Mesenchymal stem cell (in vitro differentiated cells and primary cell): ENCODE measurements around the gene C4orf51.
A peak's percentile ranks its signal among the peaks of the same experiment; 100 is the strongest.

Experiments
- DNase-seq: peaks from one replicate; pipeline ENCODE4 v3.0.0-alpha.2; 2013
- H2AFZ ChIP-seq: one replicate; pipeline ENCODE4 v1.6.1; 2013; ENCODE audit warnings: low read depth, mild to moderate bottlenecking, control low read depth, inconsistent platforms, low read length, moderate library complexity
- H2AK5ac ChIP-seq: 2 replicates; pipeline ENCODE4 v1.6.1; 2013; ENCODE audit warnings: low read length, moderate library complexity, mild to moderate bottlenecking, inconsistent platforms; ENCODE audit not compliant: severe bottlenecking
- H2BK120ac ChIP-seq: one replicate; pipeline ENCODE4 v1.6.1; 2013; ENCODE audit warnings: low read depth, mild to moderate bottlenecking, inconsistent platforms, low read length, moderate library complexity
- H2BK12ac ChIP-seq, 2 experiments: one replicate each; pipeline ENCODE4 v1.6.1; 2013; ENCODE audit warnings: inconsistent platforms in 2 of 2, low read length in 2 of 2, mild to moderate bottlenecking in 2 of 2, moderate library complexity in 2 of 2, control low read depth in 1 of 2
- H2BK15ac ChIP-seq: one replicate; pipeline ENCODE4 v1.6.1; 2013; ENCODE audit warnings: mild to moderate bottlenecking, low read depth, inconsistent platforms; ENCODE audit not compliant: poor library complexity, severe bottlenecking
- H2BK5ac ChIP-seq: 2 replicates; pipeline ENCODE4 v1.6.1; 2013; ENCODE audit warnings: low read depth, mild to moderate bottlenecking, low read length, control low read depth, inconsistent platforms; ENCODE audit not compliant: poor library complexity, severe bottlenecking
- H3K14ac ChIP-seq, 2 experiments: one replicate each; pipeline ENCODE4 v1.6.1; 2013; ENCODE audit warnings: inconsistent platforms in 2 of 2, low read length in 2 of 2, control low read depth in 1 of 2, mild to moderate bottlenecking in 1 of 2, moderate library complexity in 1 of 2
- H3K18ac ChIP-seq, 2 experiments: one replicate each; pipeline ENCODE4 v1.6.1; 2013; ENCODE audit warnings: inconsistent platforms in 2 of 2, low read length in 2 of 2, control low read depth in 1 of 2, low read depth in 1 of 2, mild to moderate bottlenecking in 1 of 2
- H3K23ac ChIP-seq, 2 experiments: one replicate each; pipeline ENCODE4 v1.6.1; 2013; ENCODE audit warnings: inconsistent platforms in 2 of 2, low read length in 2 of 2, mild to moderate bottlenecking in 2 of 2, moderate library complexity in 2 of 2, control low read depth in 1 of 2
- H3K27ac ChIP-seq: 2 replicates; pipeline ENCODE4 v1.5.1; 2013; ENCODE audit warnings: mild to moderate bottlenecking, moderate library complexity, low read length, control low read depth, inconsistent platforms; ENCODE audit not compliant: poor library complexity, severe bottlenecking
- H3K27me3 ChIP-seq, 2 experiments: 2 replicates each; pipeline versions ENCODE4 v1.6.1 to v1.7.0; 2013; ENCODE audit warnings: low read length in 2 of 2, mild to moderate bottlenecking in 2 of 2, moderate library complexity in 2 of 2, control low read depth in 1 of 2, inconsistent platforms in 1 of 2; ENCODE audit not compliant: control insufficient read depth in 1 of 2, insufficient read depth in 1 of 2
- H3K36me3 ChIP-seq, 2 experiments: 2 replicates each; pipeline versions ENCODE4 v1.6.1 to v1.7.0; 2013; ENCODE audit warnings: low read length in 2 of 2, control low read depth in 1 of 2, inconsistent platforms in 1 of 2, low read depth in 1 of 2, mild to moderate bottlenecking in 1 of 2; ENCODE audit not compliant: insufficient read depth in 2 of 2, control insufficient read depth in 1 of 2
- H3K4ac ChIP-seq, 2 experiments: one replicate each; pipeline ENCODE4 v1.6.1; 2013; ENCODE audit warnings: inconsistent platforms in 2 of 2, low read length in 2 of 2, mild to moderate bottlenecking in 2 of 2, moderate library complexity in 2 of 2, control low read depth in 1 of 2, low read depth in 1 of 2
- H3K4me1 ChIP-seq: 2 replicates; pipeline ENCODE4 v1.6.1; 2013; ENCODE audit warnings: low read depth, low read length, control low read depth; ENCODE audit not compliant: control insufficient read depth, insufficient read depth
- H3K4me2 ChIP-seq: 2 replicates; pipeline ENCODE4 v1.6.1; 2013; ENCODE audit warnings: low read length, mild to moderate bottlenecking, inconsistent platforms; ENCODE audit not compliant: poor library complexity, severe bottlenecking
- H3K4me3 ChIP-seq, 2 experiments: 2 replicates each; pipeline versions ENCODE4 v1.5.1 to v1.7.0; 2013; ENCODE audit warnings: low read length in 2 of 2, mild to moderate bottlenecking in 2 of 2, control low read depth in 1 of 2, low read depth in 1 of 2; ENCODE audit not compliant: insufficient read depth in 1 of 2
- H3K79me1 ChIP-seq: replicated peaks from 2 replicates; pipeline ENCODE4 v1.6.1; 2013; ENCODE audit warnings: mild to moderate bottlenecking, control low read depth, low read length, inconsistent platforms; ENCODE audit not compliant: poor library complexity, severe bottlenecking
- H3K9ac ChIP-seq: 2 replicates; pipeline ENCODE4 v1.7.0; 2013; ENCODE audit warnings: mild to moderate bottlenecking, low read length, moderate library complexity
- H3K9me3 ChIP-seq: 2 replicates; pipeline ENCODE4 v1.7.0; 2013; ENCODE audit warnings: mild to moderate bottlenecking, low read length; ENCODE audit not compliant: control insufficient read depth
- H4K8ac ChIP-seq: one replicate; pipeline ENCODE4 v1.6.1; 2013; ENCODE audit warnings: inconsistent platforms, mild to moderate bottlenecking, low read length, moderate library complexity
- H4K91ac ChIP-seq: one replicate; pipeline ENCODE4 v1.6.1; 2013; ENCODE audit warnings: mild to moderate bottlenecking, low read length, inconsistent platforms
- WGBS: methylation state at CpG from one replicate; pipeline ENCODE4 v1.1.7; 2013; ENCODE audit warnings: mixed read lengths; 5-methylcytosine and 5-hydroxymethylcytosine counted together

The C4orf51 gene

GRCh38 chr4:145660064-145660463 lies 19.9 kb upstream of the C4orf51 start:
- H2BK5ac ChIP-seq: no peak overlapping the region
- H2BK120ac ChIP-seq: no peak overlapping the region
- H2BK15ac ChIP-seq: no peak overlapping the region
- no peak overlapping the region for H3K4me3 ChIP-seq
- H2AFZ ChIP-seq: no peak overlapping the region
- H3K36me3 ChIP-seq: peaks cover 1 to 39% of the 10 kb centered on the region in 2 experiments
- no peak overlapping the region for H4K91ac ChIP-seq
- H3K9me3 ChIP-seq: peaks cover 6% of the 10 kb centered on the region
- no peak overlapping the region for H3K4me2 ChIP-seq
- DNase-seq: no peak
- H3K79me1 ChIP-seq: no peaks in the 10 kb centered on the region
- H3K27me3 ChIP-seq: no peaks in the 10 kb centered on the region
- no peak overlapping the region for H3K9ac ChIP-seq
- no peaks in the 10 kb centered on the region for H3K4me1 ChIP-seq
- H3K4ac ChIP-seq: no peak overlapping the region
- no peak overlapping the region for H2BK12ac ChIP-seq
- no peak overlapping the region for H2AK5ac ChIP-seq
- 92% methylated on average over 3 of the region's 3 CpGs for WGBS
- no peak overlapping the region for H3K23ac ChIP-seq
- H4K8ac ChIP-seq: no peak overlapping the region
- H3K14ac ChIP-seq: no peak overlapping the region
- no peak overlapping the region for H3K27ac ChIP-seq
- H3K18ac ChIP-seq: no peak overlapping the region

DNA sequence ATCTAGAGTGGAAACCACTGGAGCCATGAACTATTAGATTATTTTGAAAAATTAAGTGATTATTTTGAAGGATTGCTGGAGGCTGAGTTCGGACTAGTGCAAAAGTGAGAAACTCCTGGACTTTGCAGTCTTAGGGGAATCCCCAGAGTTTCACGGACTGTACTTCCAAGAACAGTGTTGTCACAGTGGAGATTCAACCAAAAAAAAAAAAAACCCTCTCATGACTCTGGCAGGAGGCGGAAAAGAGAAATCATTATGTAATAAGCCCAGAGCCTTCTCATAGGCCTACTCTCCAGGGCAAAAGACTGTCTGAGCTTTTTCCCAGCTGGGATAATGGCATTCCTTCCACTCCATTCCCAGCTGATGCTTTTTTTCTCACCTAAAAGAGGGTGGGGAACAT lies 16.8 kb upstream of the C4orf51 start:
- H3K4me3 ChIP-seq: no peak overlapping the region
- no peaks in the 10 kb centered on the region for H3K79me1 ChIP-seq
- no peak overlapping the region for H2BK12ac ChIP-seq
- H3K9me3 ChIP-seq: no peaks in the 10 kb centered on the region
- H3K27ac ChIP-seq: no peak overlapping the region
- H3K27me3 ChIP-seq: no peaks in the 10 kb centered on the region
- H3K14ac ChIP-seq: no peak overlapping the region
- no peak overlapping the region for H3K23ac ChIP-seq
- DNase-seq: no peak
- H3K9ac ChIP-seq: no peak overlapping the region
- WGBS: 97% methylated on average over 3 of the region's 3 CpGs
- H3K4me2 ChIP-seq: no peak overlapping the region
- H3K36me3 ChIP-seq: peaks cover 0 to 12% of the 10 kb centered on the region in 2 experiments
- H2BK120ac ChIP-seq: no peak overlapping the region
- H3K4me1 ChIP-seq: no peaks in the 10 kb centered on the region
- H2AK5ac ChIP-seq: no peak overlapping the region
- no peak overlapping the region for H2BK5ac ChIP-seq
- H2AFZ ChIP-seq: no peak overlapping the region
- H2BK15ac ChIP-seq: no peak overlapping the region
- no peak overlapping the region for H4K8ac ChIP-seq
- no peak overlapping the region for H3K18ac ChIP-seq
- H4K91ac ChIP-seq: no peak overlapping the region
- H3K4ac ChIP-seq: no peak overlapping the region

GRCh38 chr4:145665773-145666172 lies 14.2 kb upstream of the C4orf51 start:
- H3K23ac ChIP-seq: no peak overlapping the region
- H3K79me1 ChIP-seq: no peaks in the 10 kb centered on the region
- no peak overlapping the region for H2BK15ac ChIP-seq
- 85% methylated on average over 1 of the region's 1 CpG for WGBS
- H2AK5ac ChIP-seq: no peak overlapping the region
- H3K4me2 ChIP-seq: no peak overlapping the region
- H4K91ac ChIP-seq: no peak overlapping the region
- no peak overlapping the region for H3K4me3 ChIP-seq
- H4K8ac ChIP-seq: no peak overlapping the region
- no peak overlapping the region for H3K27ac ChIP-seq
- no peak overlapping the region for H2BK120ac ChIP-seq
- DNase-seq: peak; percentile 7
- H3K36me3 ChIP-seq: no peaks in the 10 kb centered on the region
- no peak overlapping the region for H2BK5ac ChIP-seq
- no peak overlapping the region for H2AFZ ChIP-seq
- H3K14ac ChIP-seq: no peak overlapping the region
- H3K18ac ChIP-seq: peak overlapping the region in 1 of 2 experiments; percentile 3
- no peaks in the 10 kb centered on the region for H3K27me3 ChIP-seq
- H3K4me1 ChIP-seq: no peaks in the 10 kb centered on the region
- H2BK12ac ChIP-seq: no peak overlapping the region
- no peak overlapping the region for H3K4ac ChIP-seq
- no peak overlapping the region for H3K9ac ChIP-seq
- no peaks in the 10 kb centered on the region for H3K9me3 ChIP-seq

DNA sequence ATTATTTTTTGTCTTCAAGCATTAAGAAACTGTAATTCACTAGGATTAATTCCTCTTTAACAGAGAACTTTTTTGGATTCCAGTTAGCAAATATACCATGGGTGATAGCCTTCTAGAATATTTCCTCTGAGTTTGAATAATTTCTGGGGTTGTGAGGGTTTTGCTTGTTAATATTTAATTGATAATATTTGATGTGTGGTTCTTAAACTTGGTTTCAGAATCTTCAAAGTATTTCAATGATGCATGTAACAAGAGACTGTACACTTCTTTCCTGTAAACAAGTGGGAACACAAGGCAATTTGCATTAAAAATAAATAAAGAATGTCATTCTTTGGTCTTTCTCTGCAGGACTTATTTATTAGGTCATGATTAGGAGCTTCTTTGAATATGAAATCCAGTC lies 9.5 kb upstream of the C4orf51 start:
- Histone ChIP-seq H4K91ac (no peak overlapping the region), H2BK5ac (no peak overlapping the region), H2BK15ac (no peak overlapping the region), H3K9me3 (no peaks in the 10 kb centered on the region), H4K8ac (no peak overlapping the region), H3K18ac (no peak overlapping the region), H3K4me2 (no peak overlapping the region), H3K14ac (no peak overlapping the region), H2BK120ac (no peak overlapping the region), H3K79me1 (no peaks in the 10 kb centered on the region), H3K4ac (no peak overlapping the region), H2AFZ (no peak overlapping the region), H3K4me3 (no peak overlapping the region), H2AK5ac (no peak overlapping the region), H3K27me3 (no peaks in the 10 kb centered on the region), H3K36me3 (no peaks in the 10 kb centered on the region), H3K4me1 (no peaks in the 10 kb centered on the region), H2BK12ac (no peak overlapping the region), H3K23ac (no peak overlapping the region), H3K9ac (no peak overlapping the region), H3K27ac (no peak overlapping the region)
- DNase-seq: no peak
